HUES48 (cell line): ENCODE data around the gene TMEM221.

Experiments used
- H3K27ac ChIP-seq: one replicate; pipeline ENCODE4 v1.7.0; 2013; ENCODE audit warnings: low read depth, low read length, inconsistent platforms
- H3K27me3 ChIP-seq: 2 replicates; pipeline ENCODE4 v1.6.1; 2013; ENCODE audit warnings: mild to moderate bottlenecking, low read length; ENCODE audit not compliant: control insufficient read depth, insufficient read depth
- H3K36me3 ChIP-seq: 2 replicates; pipeline ENCODE4 v1.6.1; 2013; ENCODE audit warnings: low read length; ENCODE audit not compliant: control insufficient read depth, insufficient read depth
- H3K4me1 ChIP-seq: 2 replicates; pipeline ENCODE4 v1.6.1; 2013; ENCODE audit warnings: mild to moderate bottlenecking, low read length; ENCODE audit not compliant: control insufficient read depth, insufficient read depth
- H3K4me3 ChIP-seq: 2 replicates; pipeline ENCODE4 v1.5.1; 2013; ENCODE audit warnings: mild to moderate bottlenecking, low read depth, low read length
- H3K9ac ChIP-seq: 2 replicates; pipeline ENCODE4 v1.6.1; 2013; ENCODE audit warnings: mild to moderate bottlenecking, low read depth, low read length, moderate library complexity
- H3K9me3 ChIP-seq: 2 replicates; pipeline ENCODE4 v1.6.1; 2013; ENCODE audit warnings: low read length; ENCODE audit not compliant: control insufficient read depth, insufficient read depth

The TMEM221 gene

GRCh38 chr19:17418710-17419109 is 29.8 kb downstream of the TMEM221 start:
- H3K36me3 ChIP-seq, result 0 out of 2 replicates have a peak, but pooled peaks cover 3% of the 10 kb centered on the region
- peaks cover 11% of the 10 kb centered on the region for H3K27me3 ChIP-seq
- H3K4me1 ChIP-seq, result peaks cover 19% of the 10 kb centered on the region; the same call in 1 of the 2 replicates
- no peaks in the 10 kb centered on the region for H3K9me3 ChIP-seq
- peak overlapping the region; percentile 56; the same call in 1 of the 2 replicates for H3K4me3 ChIP-seq
- no peak overlapping the region for H3K9ac ChIP-seq
- H3K27ac ChIP-seq, result peak overlapping the region; percentile 82

- Histone ChIP-seq H3K4me1 (peaks cover 21% of the 10 kb centered on the region; the same call in 1 of the 2 replicates), H3K9me3 (no peaks in the 10 kb centered on the region), H3K36me3 (no peaks in the 10 kb centered on the region), H3K27me3 (peaks cover 11% of the 10 kb centered on the region), H3K27ac (peak overlapping the region; percentile 94), H3K4me3 (peak overlapping the region; percentile 48), H3K9ac (no peak overlapping the region)
Measured at GRCh38 chr19:17415121-17415520, 33.3 kb downstream of the TMEM221 start.

GRCh38 chr19:17414097-17414496 is 34.4 kb downstream of the TMEM221 start:
- H3K4me3 ChIP-seq, result no peak overlapping the region
- H3K27me3 ChIP-seq, result peaks cover 11% of the 10 kb centered on the region
- no peak overlapping the region for H3K9ac ChIP-seq
- H3K36me3 ChIP-seq, result no peaks in the 10 kb centered on the region
- H3K9me3 ChIP-seq, result no peaks in the 10 kb centered on the region
- peaks cover 19% of the 10 kb centered on the region; the same call in 1 of the 2 replicates for H3K4me1 ChIP-seq
- peak overlapping the region; percentile 94 for H3K27ac ChIP-seq

- H3K9ac ChIP-seq, result no peak overlapping the region
- peaks cover 9% of the 10 kb centered on the region for H3K27me3 ChIP-seq
- no peak overlapping the region for H3K27ac ChIP-seq
- H3K36me3 ChIP-seq, result no peaks in the 10 kb centered on the region
- H3K4me1 ChIP-seq, result peaks cover 15% of the 10 kb centered on the region; the same call in 1 of the 2 replicates
- H3K4me3 ChIP-seq, result no peak overlapping the region
- no peaks in the 10 kb centered on the region for H3K9me3 ChIP-seq
Measured at GRCh38 chr19:17411801-17412200, 36.7 kb downstream of the TMEM221 start.

- H3K4me3 ChIP-seq, result no peak overlapping the region
- peaks cover 14% of the 10 kb centered on the region; the same call in 1 of the 2 replicates for H3K4me1 ChIP-seq
- H3K36me3 ChIP-seq, result no peaks in the 10 kb centered on the region
- no peak overlapping the region for H3K9ac ChIP-seq
- no peak overlapping the region for H3K27ac ChIP-seq
- H3K9me3 ChIP-seq, result no peaks in the 10 kb centered on the region
- no peaks in the 10 kb centered on the region; the same call in 1 of the 2 replicates for H3K27me3 ChIP-seq
Measured at GRCh38 chr19:17409990-17410389, 38.5 kb downstream of the TMEM221 start.

GRCh38 chr19:17406887-17407196 is 41.6 kb downstream of the TMEM221 start:
- peak overlapping the region; percentile 35 for H3K27ac ChIP-seq
- no peak overlapping the region for H3K4me3 ChIP-seq
- peaks cover 8% of the 10 kb centered on the region; the same call in 1 of the 2 replicates for H3K4me1 ChIP-seq
- H3K27me3 ChIP-seq, result no peaks in the 10 kb centered on the region
- no peaks in the 10 kb centered on the region; the same call in 1 of the 2 replicates for H3K36me3 ChIP-seq
- no peaks in the 10 kb centered on the region for H3K9me3 ChIP-seq
- no peak overlapping the region for H3K9ac ChIP-seq

DNA sequence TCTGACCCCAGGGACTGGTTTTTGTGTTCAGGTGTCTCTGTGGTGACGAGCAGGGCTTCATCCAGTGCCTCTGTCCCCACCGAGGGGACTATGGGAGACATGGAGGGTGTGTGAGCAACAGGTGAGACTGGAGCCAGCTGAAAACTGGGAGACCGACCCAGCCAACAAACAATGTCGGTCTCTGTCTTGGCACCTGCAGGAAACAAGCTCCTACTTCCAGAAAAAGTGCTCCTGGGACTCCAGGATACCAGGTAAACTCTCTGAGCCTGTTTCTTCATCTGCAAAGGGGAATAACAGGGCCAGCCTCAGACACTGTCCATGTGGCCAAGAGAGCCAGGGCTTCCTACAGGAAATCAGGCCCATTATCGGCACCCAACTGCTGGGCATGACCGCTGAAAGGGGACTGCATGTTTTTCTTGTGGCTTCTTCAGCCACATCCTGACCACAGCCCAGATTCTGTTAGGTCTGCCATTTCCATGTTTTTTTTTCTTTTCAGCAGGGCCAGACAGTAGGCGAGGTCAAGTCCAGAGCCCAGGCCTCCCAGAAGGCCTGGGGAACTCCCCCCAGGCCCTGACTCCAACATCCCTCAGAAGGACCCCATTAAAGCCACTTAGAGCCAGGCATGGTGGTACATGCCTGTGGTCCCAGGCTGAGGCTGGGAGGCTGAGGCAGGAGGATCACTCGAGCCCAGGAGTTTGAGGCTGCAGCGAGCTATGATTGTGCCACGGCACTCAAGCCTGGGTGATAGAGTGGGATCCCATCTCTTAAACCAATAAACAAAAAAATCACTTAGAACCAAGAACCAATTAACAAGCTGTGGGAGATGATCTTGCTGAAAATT is 42.2 kb downstream of the TMEM221 start:
- Histone ChIP-seq H3K9ac (0 out of 2 replicates have a peak overlapping the region, but pooled peaks have one; percentile 10), H3K4me3 (no peak overlapping the region), H3K27ac (peak overlapping the region; percentile 95), H3K9me3 (no peaks in the 10 kb centered on the region), H3K27me3 (no peaks in the 10 kb centered on the region), H3K36me3 (no peaks in the 10 kb centered on the region; the same call in 1 of the 2 replicates), H3K4me1 (peaks cover 8% of the 10 kb centered on the region; the same call in 1 of the 2 replicates)

- Histone ChIP-seq H3K4me3 (peak within 1 kb of the TSS; percentile 60), H3K36me3 (no peaks in the 10 kb centered on the region; the same call in 1 of the 2 replicates), H3K27me3 (no peaks in the 10 kb centered on the region), H3K9ac (peak within 1 kb of the TSS; percentile 67), H3K9me3 (no peaks in the 10 kb centered on the region), H3K4me1 (peaks cover 8% of the 10 kb centered on the region; the same call in 1 of the 2 replicates), H3K27ac (peak within 1 kb of the TSS; percentile 95)
Measured at GRCh38 chr19:17405250-17406045, 43.0 kb downstream of the TMEM221 start, which contains the start of gene BST2. BST2 (minus strand) TSS chr19:17405630; CDS start chr19:17405575, 55 bp downstream.

DNA sequence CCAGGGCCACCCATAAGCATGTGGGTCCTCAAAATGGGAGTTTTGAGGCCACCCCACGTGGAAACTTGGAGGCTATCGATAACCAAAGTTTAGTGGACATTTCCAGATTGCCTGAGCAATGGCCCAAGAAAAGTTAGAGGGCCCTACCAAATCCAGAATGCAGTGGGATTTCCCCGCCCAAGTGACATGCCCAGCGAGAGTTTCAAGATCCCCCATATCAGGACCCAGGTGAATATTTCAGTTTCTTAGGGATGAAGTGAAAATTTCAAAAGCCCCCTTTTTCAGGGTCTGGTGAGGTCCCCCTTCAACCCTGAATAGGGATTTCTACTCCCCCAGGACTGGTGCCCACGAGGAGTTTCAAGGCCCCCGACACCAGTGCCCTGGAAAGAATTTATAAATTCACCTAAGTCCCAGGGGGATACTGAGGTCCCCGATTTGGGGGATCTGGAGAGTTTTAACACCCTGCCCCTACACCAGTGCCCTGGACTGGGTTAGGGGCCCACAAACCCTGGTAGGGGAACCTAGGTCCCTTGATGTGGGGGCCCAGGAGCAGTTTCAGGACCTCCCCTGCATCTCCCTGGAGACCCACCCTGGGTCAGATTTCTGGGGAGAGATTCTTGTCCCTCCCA is 43.7 kb downstream of the TMEM221 start:
- Histone ChIP-seq H3K9ac (peak overlapping the region; percentile 67), H3K27ac (peak overlapping the region; percentile 95), H3K27me3 (no peaks in the 10 kb centered on the region), H3K36me3 (no peaks in the 10 kb centered on the region; the same call in 1 of the 2 replicates), H3K4me3 (peak overlapping the region; percentile 60), H3K4me1 (peaks cover 8% of the 10 kb centered on the region; the same call in 1 of the 2 replicates), H3K9me3 (no peaks in the 10 kb centered on the region)

- Histone ChIP-seq H3K27ac (peak overlapping the region; percentile 95), H3K9ac (peak overlapping the region; percentile 67), H3K36me3 (no peaks in the 10 kb centered on the region; the same call in 1 of the 2 replicates), H3K27me3 (no peaks in the 10 kb centered on the region), H3K9me3 (no peaks in the 10 kb centered on the region), H3K4me3 (peak overlapping the region; percentile 60), H3K4me1 (peaks cover 8% of the 10 kb centered on the region; the same call in 1 of the 2 replicates)
Measured at GRCh38 chr19:17404015-17404414, 44.5 kb downstream of the TMEM221 start.
